GM12801 (cell line): ENCODE results near the gene IPCEF1.

Experiments used
- TF ChIP-seq, protein P1 (sequence below): IDR thresholded peaks from one replicate; pipeline ENCODE4 v1.5.1; 2011; ENCODE audit warnings: control low read depth; ENCODE audit not compliant: insufficient read length; ENCODE audit errors: extremely low read depth

Gene IPCEF1

DNA sequence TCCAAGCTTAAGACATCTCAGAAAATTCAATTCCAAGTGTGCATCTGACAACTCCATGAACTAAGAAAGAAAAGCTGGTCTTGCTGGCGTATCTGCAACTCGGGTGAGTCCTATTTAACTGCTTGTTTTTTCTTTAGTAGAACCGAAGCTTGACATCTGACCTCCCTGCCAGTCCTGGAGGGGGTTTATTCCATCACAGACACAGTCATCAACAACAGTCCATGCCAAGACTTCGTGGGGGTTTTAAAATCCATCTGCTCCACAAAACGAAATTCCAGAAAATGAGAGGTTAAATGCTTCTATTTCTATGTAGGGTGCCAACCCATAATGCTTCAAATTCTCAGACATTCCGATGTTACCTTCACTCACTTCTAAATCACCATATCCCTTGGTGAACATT is 133.9 kb downstream of the IPCEF1 start:
- TF ChIP-seq, protein P1, sequence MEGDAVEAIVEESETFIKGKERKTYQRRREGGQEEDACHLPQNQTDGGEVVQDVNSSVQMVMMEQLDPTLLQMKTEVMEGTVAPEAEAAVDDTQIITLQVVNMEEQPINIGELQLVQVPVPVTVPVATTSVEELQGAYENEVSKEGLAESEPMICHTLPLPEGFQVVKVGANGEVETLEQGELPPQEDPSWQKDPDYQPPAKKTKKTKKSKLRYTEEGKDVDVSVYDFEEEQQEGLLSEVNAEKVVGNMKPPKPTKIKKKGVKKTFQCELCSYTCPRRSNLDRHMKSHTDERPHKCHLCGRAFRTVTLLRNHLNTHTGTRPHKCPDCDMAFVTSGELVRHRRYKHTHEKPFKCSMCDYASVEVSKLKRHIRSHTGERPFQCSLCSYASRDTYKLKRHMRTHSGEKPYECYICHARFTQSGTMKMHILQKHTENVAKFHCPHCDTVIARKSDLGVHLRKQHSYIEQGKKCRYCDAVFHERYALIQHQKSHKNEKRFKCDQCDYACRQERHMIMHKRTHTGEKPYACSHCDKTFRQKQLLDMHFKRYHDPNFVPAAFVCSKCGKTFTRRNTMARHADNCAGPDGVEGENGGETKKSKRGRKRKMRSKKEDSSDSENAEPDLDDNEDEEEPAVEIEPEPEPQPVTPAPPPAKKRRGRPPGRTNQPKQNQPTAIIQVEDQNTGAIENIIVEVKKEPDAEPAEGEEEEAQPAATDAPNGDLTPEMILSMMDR = no peak

DNA sequence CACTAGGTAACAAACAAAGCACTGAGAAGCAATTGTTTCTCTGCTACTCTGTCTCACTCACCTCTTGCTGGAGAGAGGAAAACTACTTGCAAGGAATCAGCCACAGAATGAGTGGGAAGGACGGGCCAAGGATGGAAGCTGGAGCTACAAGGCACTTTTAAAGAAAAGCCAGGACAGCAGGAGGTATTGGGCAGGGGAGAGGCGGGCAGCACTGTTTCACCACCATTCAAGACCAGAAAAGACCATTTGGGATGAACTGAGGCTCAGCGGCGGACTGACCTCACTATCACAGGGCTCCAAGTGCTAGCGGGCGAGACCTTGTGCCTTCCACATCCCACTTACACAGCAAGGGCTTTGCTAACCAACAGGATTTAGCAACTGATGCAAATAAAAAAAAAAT is 137.4 kb downstream of the IPCEF1 start:
- TF ChIP-seq, protein P1 = no peak

DNA sequence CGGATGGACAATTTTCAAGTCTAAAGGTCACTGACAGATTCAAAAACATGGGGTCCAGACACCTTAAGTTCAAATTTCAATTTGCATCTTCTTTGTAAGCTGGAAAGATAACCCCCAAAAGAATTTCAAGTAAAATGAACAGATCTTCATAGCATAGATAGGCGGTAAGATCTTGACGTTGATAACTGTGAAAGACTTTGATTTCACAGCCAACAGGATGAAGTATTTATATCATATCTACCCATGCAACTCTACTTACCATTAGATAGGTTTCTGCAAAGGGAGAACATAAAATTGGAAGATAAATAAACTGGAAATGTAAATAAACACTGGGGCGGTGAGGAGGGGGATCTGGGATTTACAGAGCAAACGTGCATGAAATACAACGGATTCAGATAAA is 137.8 kb downstream of the IPCEF1 start:
- TF ChIP-seq, protein P1 = no peak

GRCh38 chr6:154218301-154218700 is 138.3 kb downstream of the IPCEF1 start:
- TF ChIP-seq, protein P1 = no peak

GRCh38 chr6:154213782-154214181 is 142.8 kb downstream of the IPCEF1 start:
- TF ChIP-seq, protein P1 = no peak

- TF ChIP-seq, protein P1 = no peak
Observed at GRCh38 chr6:154210678-154211077, 145.9 kb downstream of the IPCEF1 start.

DNA sequence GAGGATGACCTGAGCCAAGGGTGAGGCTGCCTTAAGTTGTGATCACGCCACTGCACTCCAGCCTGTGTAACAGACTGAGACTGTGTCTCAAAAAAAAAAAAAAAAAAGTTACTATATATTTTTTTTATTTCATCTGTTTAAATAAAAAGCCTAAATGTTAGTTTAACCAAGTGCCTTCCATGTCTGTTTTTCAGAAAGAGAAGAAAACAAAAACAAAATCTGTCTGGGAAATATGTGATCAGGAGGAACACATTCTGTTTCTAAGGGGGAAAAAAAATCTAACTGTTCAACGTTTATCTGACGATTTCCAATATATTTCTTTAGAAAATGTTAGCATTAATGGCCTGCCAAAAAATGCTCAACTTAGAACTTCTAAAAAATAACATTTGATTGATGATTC is 147.0 kb downstream of the IPCEF1 start:
- TF ChIP-seq, protein P1 = no peak

- TF ChIP-seq, protein P1 = no peak
Observed at GRCh38 chr6:154206996-154207395, 149.6 kb downstream of the IPCEF1 start.
